HG03103 (cell line): ENCODE measurements around the gene ZNF526.

ENCODE experiments used
- ATAC-seq: cut with Tn5 transposase; IDR thresholded peaks from one replicate; pipeline ENCODE4 v1.9.1; 2021; ENCODE audit warnings: low read depth; ENCODE audit not compliant: unreplicated experiment

The ZNF526 gene

GRCh38 chr19:42275517-42275916 is 55.4 kb downstream of the ZNF526 start:
- no peak for ATAC-seq

- ATAC-seq: no peak
Observed at GRCh38 chr19:42276284-42276683, 56.2 kb downstream of the ZNF526 start.

- no peak for ATAC-seq
Observed at GRCh38 chr19:42276821-42277220, 56.7 kb downstream of the ZNF526 start.
